Neural crest cell (in vitro differentiated cells): ENCODE measurements around the gene RELN. TPM values are rescaled to one million over a fixed set of nuclear protein-coding genes. Genes with fewer than 3 reads are reported as not detected.

Experiments used
- DNase-seq: peaks from one replicate; pipeline ENCODE4 v3.0.0; 2021; ENCODE audit warnings: low read depth, mixed read lengths, low spot score
- H3K27ac Mint-ChIP-seq: one replicate; pipeline ENCODE4 v1.8.0; 2021; ENCODE audit warnings: mild to moderate bottlenecking, mixed read lengths; ENCODE audit not compliant: unreplicated experiment
- H3K27me3 Mint-ChIP-seq: 2 replicates; pipeline ENCODE4 v1.8.0; 2021; ENCODE audit warnings: low read depth, mild to moderate bottlenecking, mixed read lengths
- H3K36me3 Mint-ChIP-seq: 2 replicates; pipeline ENCODE4 v1.8.0; 2021; ENCODE audit warnings: low read depth, mild to moderate bottlenecking, mixed read lengths
- H3K4me1 Mint-ChIP-seq: 2 replicates; pipeline ENCODE4 v1.8.0; 2021; ENCODE audit warnings: mixed read lengths
- H3K4me3 Mint-ChIP-seq: one replicate; pipeline ENCODE4 v1.8.0; 2021; ENCODE audit warnings: mild to moderate bottlenecking, mixed read lengths
- H3K9me3 Mint-ChIP-seq: 2 replicates; pipeline ENCODE4 v1.8.0; 2021; ENCODE audit warnings: mixed read lengths
- total RNA-seq: library from RNA; stranded (reverse); gene quantifications from 2 replicates; pipeline ENCODE4 v1.2.1, GENCODE V29; 2021
- TF ChIP-seq, protein P1 (sequence below): fragments of 200-600 bp; sonication (generic); conservative IDR thresholded peaks from 2 replicates; pipeline ENCODE4 v1.5.0; 2021; ENCODE audit warnings: antibody characterized with exemption, mild to moderate bottlenecking

Gene RELN
- total RNA-seq, 1 donor from 2014 or later: 0.02 TPM

DNA sequence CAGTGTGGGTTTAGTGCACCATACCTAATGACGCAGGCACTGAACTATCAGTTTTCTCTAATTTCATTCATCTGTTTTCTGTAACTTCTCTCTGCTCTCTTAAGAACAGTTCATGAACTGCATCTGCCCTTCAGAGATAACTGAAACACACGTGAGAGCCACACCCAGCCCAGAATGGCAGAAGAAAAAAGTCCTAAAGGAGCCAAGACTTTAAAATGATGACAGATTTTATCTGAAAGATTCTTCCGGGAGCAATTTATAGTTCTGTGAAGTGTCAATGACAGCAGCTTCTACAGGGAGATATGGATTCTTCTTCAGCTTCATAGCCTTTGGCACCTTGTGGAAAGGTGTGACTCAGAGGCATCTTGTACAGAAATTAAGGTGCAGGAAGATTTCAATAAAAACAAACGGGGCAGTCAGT, 332.0 kb downstream of the RELN start:
- Mint-ChIP-seq H3K4me1 (no peaks in the 10 kb centered on the region), H3K27me3 (peaks cover 16% of the 10 kb centered on the region), H3K27ac (no peak overlapping the region), H3K4me3 (no peak overlapping the region), H3K9me3 (no peaks in the 10 kb centered on the region), H3K36me3 (no peaks in the 10 kb centered on the region)
- TF ChIP-seq, protein P1, sequence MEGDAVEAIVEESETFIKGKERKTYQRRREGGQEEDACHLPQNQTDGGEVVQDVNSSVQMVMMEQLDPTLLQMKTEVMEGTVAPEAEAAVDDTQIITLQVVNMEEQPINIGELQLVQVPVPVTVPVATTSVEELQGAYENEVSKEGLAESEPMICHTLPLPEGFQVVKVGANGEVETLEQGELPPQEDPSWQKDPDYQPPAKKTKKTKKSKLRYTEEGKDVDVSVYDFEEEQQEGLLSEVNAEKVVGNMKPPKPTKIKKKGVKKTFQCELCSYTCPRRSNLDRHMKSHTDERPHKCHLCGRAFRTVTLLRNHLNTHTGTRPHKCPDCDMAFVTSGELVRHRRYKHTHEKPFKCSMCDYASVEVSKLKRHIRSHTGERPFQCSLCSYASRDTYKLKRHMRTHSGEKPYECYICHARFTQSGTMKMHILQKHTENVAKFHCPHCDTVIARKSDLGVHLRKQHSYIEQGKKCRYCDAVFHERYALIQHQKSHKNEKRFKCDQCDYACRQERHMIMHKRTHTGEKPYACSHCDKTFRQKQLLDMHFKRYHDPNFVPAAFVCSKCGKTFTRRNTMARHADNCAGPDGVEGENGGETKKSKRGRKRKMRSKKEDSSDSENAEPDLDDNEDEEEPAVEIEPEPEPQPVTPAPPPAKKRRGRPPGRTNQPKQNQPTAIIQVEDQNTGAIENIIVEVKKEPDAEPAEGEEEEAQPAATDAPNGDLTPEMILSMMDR: no peak
- DNase-seq: no peak

DNA sequence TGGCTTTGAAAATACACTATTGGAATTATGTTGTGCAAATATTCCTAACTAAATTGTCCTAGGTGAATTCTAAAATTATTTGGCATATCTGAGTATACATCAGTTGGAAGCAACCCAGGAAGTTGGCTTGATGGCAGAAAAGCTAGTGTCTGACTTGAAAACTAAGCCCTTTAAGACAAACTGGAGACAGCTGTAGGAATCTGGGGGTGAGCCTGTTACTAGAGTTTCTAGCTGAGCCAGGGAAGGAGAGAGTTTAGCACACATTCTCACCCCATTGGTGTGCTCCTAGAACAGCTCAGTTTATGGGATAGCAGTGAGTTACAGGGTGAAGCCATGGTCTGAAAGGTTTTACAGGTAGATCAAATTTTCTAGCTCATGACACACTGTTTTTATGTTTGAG, 333.2 kb downstream of the RELN start:
- Mint-ChIP-seq H3K27me3 (peaks cover 20% of the 10 kb centered on the region), H3K4me3 (no peak overlapping the region), H3K4me1 (peaks cover 11% of the 10 kb centered on the region), H3K27ac (no peak overlapping the region), H3K36me3 (no peaks in the 10 kb centered on the region), H3K9me3 (no peaks in the 10 kb centered on the region)
- no peak for DNase-seq
- TF ChIP-seq, protein P1: no peak

DNA sequence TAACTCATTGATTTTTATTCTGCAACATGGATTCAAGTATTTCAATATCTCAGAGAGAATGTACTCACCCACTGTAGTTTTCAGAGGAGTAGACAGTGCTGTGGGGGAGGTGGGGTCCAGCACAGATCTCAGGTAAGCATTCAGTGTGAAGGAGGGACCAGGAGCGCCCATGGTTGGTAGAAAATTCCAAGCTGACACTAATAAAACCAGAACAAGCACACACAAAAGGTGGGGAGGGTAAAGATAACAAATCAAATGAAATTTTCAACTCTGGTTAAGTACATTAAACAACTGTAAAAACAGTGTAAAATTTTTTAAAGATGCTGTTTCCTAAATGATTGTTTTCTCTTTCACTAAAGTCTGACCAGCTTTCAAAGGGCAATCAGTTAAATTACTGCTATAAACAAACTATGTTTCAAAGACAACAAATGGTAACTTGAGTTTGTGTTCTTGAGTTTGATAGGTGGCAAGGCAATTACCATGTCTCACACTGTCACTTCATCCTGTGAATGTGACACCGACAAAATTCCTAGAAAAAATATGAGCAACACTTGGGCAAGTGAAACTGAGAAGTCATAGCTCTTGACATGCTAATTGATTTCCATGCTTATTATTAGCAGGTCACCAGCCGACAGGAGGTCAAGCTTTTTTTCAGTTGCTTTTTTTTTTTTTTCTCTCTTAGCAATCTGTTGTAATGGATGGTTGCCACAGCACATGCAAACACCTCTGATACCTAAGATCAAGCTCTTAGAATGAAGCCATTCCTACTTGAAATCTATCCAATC, 337.7 kb downstream of the RELN start:
- Mint-ChIP-seq H3K4me1 (peaks cover 11% of the 10 kb centered on the region), H3K4me3 (no peak overlapping the region), H3K27ac (no peak overlapping the region), H3K36me3 (no peaks in the 10 kb centered on the region), H3K9me3 (peaks cover 2% of the 10 kb centered on the region), H3K27me3 (peaks cover 7% of the 10 kb centered on the region)
- no peak for DNase-seq
- TF ChIP-seq, protein P1: no peak

DNA sequence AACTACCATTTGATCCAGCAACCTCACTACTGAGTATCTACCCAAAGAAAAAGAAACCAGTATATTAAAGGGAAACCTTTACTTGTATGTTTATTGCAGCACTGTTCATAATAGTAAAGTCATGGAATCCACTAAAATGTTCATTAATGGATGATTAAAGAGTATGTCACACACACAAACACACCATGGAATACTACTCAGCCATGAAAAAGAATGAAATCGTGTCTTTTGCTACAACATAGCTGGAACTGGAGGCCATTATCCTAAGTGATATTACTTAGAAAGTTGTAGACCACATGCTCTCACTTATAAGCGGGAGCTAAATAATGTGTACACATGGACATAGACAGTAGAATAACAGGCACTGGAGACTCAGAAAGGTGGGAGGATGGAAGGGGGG, 340.4 kb downstream of the RELN start:
- Mint-ChIP-seq H3K36me3 (peaks cover 2% of the 10 kb centered on the region), H3K27ac (no peak overlapping the region), H3K4me3 (no peak overlapping the region), H3K4me1 (peaks cover 11% of the 10 kb centered on the region), H3K27me3 (peaks cover 7% of the 10 kb centered on the region), H3K9me3 (peaks cover 5% of the 10 kb centered on the region)
- TF ChIP-seq, protein P1: no peak
- no peak for DNase-seq

DNA sequence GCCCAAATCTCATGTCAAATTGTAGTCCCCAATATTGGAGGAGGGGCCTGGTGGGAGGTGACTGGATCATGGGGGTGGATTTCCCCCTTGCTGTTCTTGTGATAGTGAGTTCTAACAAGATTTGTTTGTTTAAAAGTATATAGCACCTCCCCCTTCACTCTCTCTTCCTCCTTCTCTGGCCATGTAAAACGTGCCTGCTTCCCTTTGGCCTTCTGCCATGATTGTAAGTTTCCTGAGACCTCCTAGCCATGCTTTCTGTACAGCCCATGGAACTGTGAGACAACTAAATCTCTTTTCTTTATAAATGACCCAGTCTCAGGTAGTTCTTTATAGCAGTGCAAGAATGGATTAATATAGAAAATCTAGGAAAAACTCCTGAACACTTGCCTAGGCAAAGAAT, 341.3 kb downstream of the RELN start:
- H3K9me3 Mint-ChIP-seq: peaks cover 8% of the 10 kb centered on the region
- H3K36me3 Mint-ChIP-seq: peaks cover 2% of the 10 kb centered on the region
- TF ChIP-seq, protein P1: no peak
- H3K27me3 Mint-ChIP-seq: peaks cover 9% of the 10 kb centered on the region
- no peak for DNase-seq
- H3K4me3 Mint-ChIP-seq: no peak overlapping the region
- H3K4me1 Mint-ChIP-seq: peaks cover 11% of the 10 kb centered on the region
- no peak overlapping the region for H3K27ac Mint-ChIP-seq
